ENCODE data around the gene ZDHHC9.
"Not testable (repeated sequence)": the region's sequence is repeated elsewhere in the genome, so short reads cannot be mapped to it uniquely, and the experiment has no call there.

The ZDHHC9 gene

DNA sequence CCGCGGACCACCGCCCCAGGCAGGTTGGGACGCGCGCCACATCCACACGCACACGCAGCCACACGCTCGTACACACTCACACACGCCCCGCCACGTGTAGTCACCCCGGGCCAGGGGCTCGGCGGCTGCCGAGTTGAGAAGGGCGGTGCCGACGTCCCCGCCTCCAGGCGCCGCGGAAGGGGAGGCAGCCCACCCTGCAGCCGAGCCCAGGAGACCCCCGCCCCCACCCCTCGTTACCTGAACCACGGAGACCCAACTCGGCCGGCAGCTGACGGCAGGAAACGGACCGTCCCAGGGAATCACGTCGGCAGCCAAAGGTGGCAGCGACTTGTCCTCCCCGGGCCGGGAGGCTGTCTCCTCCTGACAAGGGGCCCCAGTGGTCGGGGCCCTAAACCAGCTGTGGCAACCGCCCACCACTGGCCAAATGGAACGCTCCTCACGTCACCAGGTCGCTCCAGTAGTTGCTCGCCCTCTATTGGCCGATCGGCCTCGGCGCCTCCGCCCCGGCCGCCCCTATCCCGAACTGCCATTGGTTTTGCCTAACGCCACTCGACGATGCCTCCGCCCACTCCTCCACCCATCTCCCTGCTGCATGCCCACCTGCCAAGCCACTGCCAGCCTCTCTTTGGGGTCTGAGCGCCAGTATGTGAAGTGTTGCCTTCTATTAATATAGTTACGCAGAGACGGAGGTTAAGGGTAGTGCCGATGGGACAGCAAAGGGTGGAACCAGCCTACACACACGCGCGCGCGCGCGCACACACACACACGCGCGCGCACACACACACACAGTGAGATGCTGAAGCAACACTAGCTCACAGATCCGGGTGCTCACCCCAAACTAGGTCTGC lies at the start of gene ZDHHC9:
Gene ZDHHC9, minus strand, starts transcription at position 428 of the 848 bp plus-strand sequence. CDS start 1,941 bp downstream, outside the sequence.
- TF ChIP-seq, protein P1, sequence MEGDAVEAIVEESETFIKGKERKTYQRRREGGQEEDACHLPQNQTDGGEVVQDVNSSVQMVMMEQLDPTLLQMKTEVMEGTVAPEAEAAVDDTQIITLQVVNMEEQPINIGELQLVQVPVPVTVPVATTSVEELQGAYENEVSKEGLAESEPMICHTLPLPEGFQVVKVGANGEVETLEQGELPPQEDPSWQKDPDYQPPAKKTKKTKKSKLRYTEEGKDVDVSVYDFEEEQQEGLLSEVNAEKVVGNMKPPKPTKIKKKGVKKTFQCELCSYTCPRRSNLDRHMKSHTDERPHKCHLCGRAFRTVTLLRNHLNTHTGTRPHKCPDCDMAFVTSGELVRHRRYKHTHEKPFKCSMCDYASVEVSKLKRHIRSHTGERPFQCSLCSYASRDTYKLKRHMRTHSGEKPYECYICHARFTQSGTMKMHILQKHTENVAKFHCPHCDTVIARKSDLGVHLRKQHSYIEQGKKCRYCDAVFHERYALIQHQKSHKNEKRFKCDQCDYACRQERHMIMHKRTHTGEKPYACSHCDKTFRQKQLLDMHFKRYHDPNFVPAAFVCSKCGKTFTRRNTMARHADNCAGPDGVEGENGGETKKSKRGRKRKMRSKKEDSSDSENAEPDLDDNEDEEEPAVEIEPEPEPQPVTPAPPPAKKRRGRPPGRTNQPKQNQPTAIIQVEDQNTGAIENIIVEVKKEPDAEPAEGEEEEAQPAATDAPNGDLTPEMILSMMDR (conservative IDR thresholded peaks at IDR 0.05; ENCODE audit: low read depth), result no peak
- peak within 1 kb of the TSS; percentile 75 for H3K27ac ChIP-seq
- DNase-seq (ENCODE audit: low spot score), result peak; percentile 87
- CTCF ChIA-PET, result no interaction called here
- POLR2A ChIA-PET (ENCODE audit: low non-redundant PET), result no interaction called here

DNA sequence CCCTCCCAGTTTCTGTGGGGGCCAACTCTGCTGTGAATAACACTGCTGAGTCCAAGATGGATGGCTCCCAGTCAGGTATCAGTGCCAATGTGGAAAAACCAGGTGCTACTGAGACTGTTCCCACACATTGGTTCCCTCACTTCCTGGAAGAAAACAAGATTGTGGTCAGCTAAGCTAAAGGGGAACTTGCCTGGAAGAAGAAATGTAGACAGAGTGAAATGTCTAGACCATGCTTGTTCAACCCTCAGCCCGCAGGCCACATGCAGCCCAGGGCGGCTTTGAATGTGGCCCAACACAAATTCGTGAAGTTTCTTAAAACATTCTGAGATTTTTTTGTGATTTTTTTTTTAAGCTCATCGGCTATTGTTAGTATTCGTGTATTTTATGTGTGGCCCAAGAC lies 33.7 kb upstream of the ZDHHC9 start:
- TF ChIP-seq, protein P1 (conservative IDR thresholded peaks at IDR 0.05; ENCODE audit: low read depth), result no peak
- H3K27ac ChIP-seq, result no peak overlapping the region
- POLR2A ChIA-PET (ENCODE audit: low non-redundant PET), result no interaction called here
- DNase-seq (ENCODE audit: low spot score), result no peak
- CTCF ChIA-PET, result interaction anchor here (0.7 kb wide), 1 partner anchor 309 kb away, joined by 3 read pairs; no protein-coding TSS in a partner anchor

DNA sequence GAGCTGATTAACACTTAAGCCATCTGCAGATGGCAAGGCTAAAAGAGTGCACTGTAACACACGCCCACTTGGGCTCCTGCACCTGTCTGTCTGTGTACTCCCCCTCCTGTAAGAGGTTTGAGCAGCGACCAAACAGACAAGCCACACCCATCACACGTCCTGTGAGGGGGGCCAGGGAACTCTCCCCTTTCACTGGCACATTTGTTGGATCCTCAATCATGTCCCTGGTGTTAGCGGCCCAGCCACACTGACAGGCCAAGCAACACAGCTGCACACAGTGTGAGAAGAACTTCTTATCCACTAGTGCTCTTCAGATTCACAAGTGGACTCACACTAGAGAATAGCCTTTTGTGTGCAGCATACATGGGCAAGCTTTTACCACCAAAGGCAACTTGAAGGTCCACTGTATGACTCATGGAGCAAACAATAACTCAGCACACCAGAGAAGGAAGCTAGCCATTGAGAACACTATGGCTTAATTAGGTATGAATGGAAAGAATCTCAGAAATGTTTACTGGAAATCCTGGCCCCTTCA lies 33.2 kb upstream of the ZDHHC9 start:
- no peak overlapping the region for H3K27ac ChIP-seq
- TF ChIP-seq, protein P1 (conservative IDR thresholded peaks at IDR 0.05; ENCODE audit: low read depth), result no peak
- ChIA-PET POLR2A (ENCODE audit: low non-redundant PET) (no interaction called here), CTCF (interaction anchor here (0.7 kb wide), 1 partner anchor 310 kb away, joined by 3 read pairs; no protein-coding TSS in a partner anchor)
- DNase-seq (ENCODE audit: low spot score), result no peak

DNA sequence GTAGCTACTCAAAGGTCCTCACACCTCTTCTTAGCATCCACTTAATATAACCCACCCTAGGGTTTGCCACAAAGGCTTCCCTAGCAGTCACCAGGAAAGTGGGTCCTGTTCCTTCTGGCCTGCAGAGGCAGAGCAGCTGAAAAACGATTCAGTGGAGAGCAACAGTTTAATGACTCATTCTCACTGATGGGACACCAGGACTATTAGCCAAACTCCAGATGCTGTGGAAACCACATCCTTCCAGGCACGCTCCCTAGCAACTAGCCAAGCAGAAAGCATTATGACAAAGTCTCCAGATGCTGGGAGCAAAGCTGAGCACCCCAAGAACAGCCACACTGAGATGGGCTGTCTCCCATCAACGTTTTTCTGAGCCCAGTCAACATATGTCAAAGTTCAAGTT lies 32.0 kb upstream of the ZDHHC9 start:
- ChIA-PET POLR2A (ENCODE audit: low non-redundant PET) (no interaction called here), CTCF (no interaction called here)
- H3K27ac ChIP-seq, result no peak overlapping the region
- TF ChIP-seq, protein P1 (conservative IDR thresholded peaks at IDR 0.05; ENCODE audit: low read depth), result no peak
- peak; percentile 4 for DNase-seq (ENCODE audit: low spot score)

DNA sequence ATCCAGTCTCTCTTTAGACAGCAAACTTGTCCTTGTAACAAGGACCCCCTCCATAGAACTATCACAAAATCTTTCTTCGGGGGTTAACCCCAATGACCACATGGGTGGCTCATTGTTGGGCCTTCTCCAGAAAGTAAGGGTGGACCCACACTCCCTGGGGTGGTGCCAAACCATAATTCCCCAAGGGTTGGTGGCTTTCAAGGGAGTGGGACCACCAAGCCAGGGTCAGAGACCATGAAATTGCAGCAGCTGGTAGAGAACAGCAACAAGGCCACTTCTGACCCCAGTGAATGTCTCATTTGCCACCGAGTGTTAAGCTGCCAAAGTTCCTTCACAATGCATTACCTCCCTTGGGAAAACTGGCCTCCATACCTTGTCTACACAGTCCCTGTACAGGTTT lies 28.8 kb upstream of the ZDHHC9 start:
- ChIA-PET CTCF (interaction anchor here (0.7 kb wide), 1 partner anchor 128 kb away, joined by 7 read pairs; no protein-coding TSS in a partner anchor), POLR2A (ENCODE audit: low non-redundant PET) (no interaction called here)
- TF ChIP-seq, protein P1 (conservative IDR thresholded peaks at IDR 0.05; ENCODE audit: low read depth), result no peak

DNA sequence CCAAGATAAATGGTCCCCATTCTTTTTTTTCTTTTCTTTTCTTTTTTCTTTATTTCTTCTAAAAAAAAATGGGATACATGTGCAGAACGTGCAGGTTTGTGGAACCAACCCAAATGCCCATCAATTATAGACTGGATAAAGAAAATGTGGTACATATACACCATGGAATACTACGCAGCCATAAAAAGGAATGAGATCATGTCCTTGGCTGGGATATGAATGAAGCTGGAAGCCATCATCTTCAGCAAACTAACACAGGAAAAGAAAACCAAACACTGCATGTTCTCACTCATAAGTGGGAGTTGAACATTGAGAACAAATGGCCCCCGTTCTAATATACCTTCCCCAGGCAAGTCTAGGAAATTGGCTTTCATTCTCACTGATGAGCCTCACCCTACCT lies 22.6 kb upstream of the ZDHHC9 start:
- H3K27ac ChIP-seq; DNase-seq (ENCODE audit: low spot score); POLR2A ChIA-PET (ENCODE audit: low non-redundant PET); CTCF ChIA-PET: not testable (repeated sequence)

More for the DNA sequence above, 28.8 kb upstream of the ZDHHC9 start:
- H3K27ac ChIP-seq, result no peak overlapping the region
- no peak for DNase-seq (ENCODE audit: low spot score)

DNA sequence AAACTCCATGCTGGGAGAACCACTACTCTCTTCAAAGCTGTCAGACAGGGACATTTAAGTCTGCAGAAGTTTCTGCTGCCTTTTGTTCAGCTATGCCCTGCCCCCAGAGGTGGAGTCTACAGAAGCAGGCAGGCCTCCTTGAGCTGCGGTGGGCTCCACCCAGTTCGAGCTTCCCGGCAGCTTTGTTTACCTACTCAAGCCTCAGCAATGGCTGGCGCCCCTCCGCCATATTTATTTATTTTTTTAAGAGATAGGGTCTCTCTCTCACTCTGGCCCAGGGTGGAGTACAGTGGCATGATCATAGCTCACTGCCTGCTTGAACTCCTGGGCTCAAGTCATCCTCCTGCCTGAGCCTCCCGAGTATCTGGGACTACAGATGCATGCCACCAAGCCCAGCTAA lies 15.4 kb upstream of the ZDHHC9 start:
- H3K27ac ChIP-seq; CTCF ChIA-PET; POLR2A ChIA-PET (ENCODE audit: low non-redundant PET); DNase-seq (ENCODE audit: low spot score): not testable (repeated sequence)

DNA sequence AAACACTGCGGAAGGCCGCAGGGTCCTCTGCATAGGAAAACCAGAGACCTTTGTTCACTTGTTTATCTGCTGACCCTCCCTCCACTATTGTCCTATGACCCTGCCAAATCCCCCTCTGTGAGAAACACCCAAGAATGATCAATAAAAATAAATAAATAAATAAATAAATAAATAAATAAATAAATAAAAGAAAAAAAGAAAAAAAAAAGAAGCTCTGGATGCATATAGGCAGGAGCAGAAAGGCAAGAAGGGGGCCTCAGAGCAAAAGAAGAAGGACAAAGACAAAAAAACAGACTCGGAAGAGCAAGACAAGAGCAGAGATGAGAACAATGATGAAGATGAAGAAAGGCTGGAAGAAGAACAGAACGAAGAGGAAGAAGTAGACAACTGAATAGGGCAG lies 8.1 kb upstream of the ZDHHC9 start:
- POLR2A ChIA-PET (ENCODE audit: low non-redundant PET); DNase-seq (ENCODE audit: low spot score); H3K27ac ChIP-seq; CTCF ChIA-PET: not testable (repeated sequence)

Measured in RWPE1 (cell line).